Neural progenitor cell (in vitro differentiated cells): ENCODE results near the gene IGLON5.

Experiments
- CTCF ChIP-seq: fragments of 200-600 bp; sonication (generic); IDR thresholded peaks from 2 replicates; pipeline ENCODE4 v1.5.1; 2017; ENCODE audit warnings: antibody characterized with exemption, mild to moderate bottlenecking
- EZH2 ChIP-seq: fragments of 200-600 bp; sonication (generic); IDR thresholded peaks from 2 replicates; pipeline ENCODE4 v1.6.1; 2017; ENCODE audit warnings: antibody characterized with exemption, mild to moderate bottlenecking, moderate library complexity

- TF ChIP-seq CTCF (no peak), EZH2 (no peak)
Measured at GRCh38 chr19:51377422-51377821, 66.0 kb downstream of the IGLON5 start.
